K562 (cell line): Measurements from ENCODE around the gene WNK1. TPM values are rescaled to one million over a fixed set of nuclear protein-coding genes. Genes with fewer than 3 reads are reported as not detected.
A peak's percentile ranks its signal among the peaks of the same experiment; 100 is the strongest.

Experiments
- BCOR ChIP-seq: fragments of 450-650 bp; IDR thresholded peaks from 2 replicates; pipeline ENCODE4 v1.6.1; 2016
- CBX3 ChIP-seq, 2 experiments: IDR thresholded peaks; 1 replicate in 1 of 2; 2 replicates in 1 of 2; pipeline ENCODE4 v1.6.1; 2012; ENCODE audit warnings: inconsistent platforms in 2 of 2, low read length in 2 of 2, borderline replicate concordance in 1 of 2, control low read depth in 1 of 2
- CHD7 ChIP-seq: fragments of 200-600 bp; sonication (generic); IDR thresholded peaks from one replicate; pipeline ENCODE4 v1.6.1; 2012; ENCODE audit warnings: mild to moderate bottlenecking, low read depth, low read length, inconsistent platforms
- COPS2 ChIP-seq: fragments of 450-650 bp; conservative IDR thresholded peaks from 2 replicates; pipeline ENCODE4 v1.6.1; 2016; ENCODE audit warnings: mild to moderate bottlenecking, moderate library complexity
- CREB3 ChIP-seq: fragments of 450-650 bp; conservative IDR thresholded peaks from 2 replicates; pipeline ENCODE4 v1.6.1; 2016; ENCODE audit warnings: missing genetic modification characterization, low read depth, mild to moderate bottlenecking, missing compliant biosample characterization, moderate library complexity
- DIDO1 ChIP-seq: fragments of 450-650 bp; IDR thresholded peaks from 2 replicates; pipeline ENCODE4 v1.6.1; 2016; ENCODE audit warnings: low read depth, missing biosample characterization, missing genetic modification characterization
- ESRRA ChIP-seq: fragments of 450-650 bp; IDR thresholded peaks from 2 replicates; pipeline ENCODE4 v1.6.1; 2014; ENCODE audit warnings: low read depth, mild to moderate bottlenecking, moderate library complexity, borderline replicate concordance
- GABPA ChIP-seq: fragments of 200-800 bp; sonication (Bioruptor generic); conservative IDR thresholded peaks from 2 replicates; pipeline ENCODE4 v1.6.1; 2016; ENCODE audit warnings: low read depth, missing genetic modification characterization, missing compliant biosample characterization
- HDAC3 ChIP-seq: fragments of 450-650 bp; IDR thresholded peaks from 2 replicates; pipeline ENCODE4 v1.6.1; 2018; ENCODE audit warnings: borderline replicate concordance, mild to moderate bottlenecking, moderate library complexity; ENCODE audit not compliant: partially characterized antibody
- MYNN ChIP-seq, 2 experiments: sonication (generic); formaldehyde crosslinking in 1 of 2; IDR thresholded peaks; 2 replicates each; pipeline versions ENCODE4 v1.5.0 to v1.6.1; 2016 to 2020; ENCODE audit warnings: antibody characterized with exemption in 1 of 2, missing genetic modification reagents in 1 of 2
- NFE2 ChIP-seq: IDR thresholded peaks from 2 replicates; pipeline ENCODE4 v1.6.1; 2014; ENCODE audit warnings: antibody characterized with exemption, low read depth
- RBM25 ChIP-seq: fragments of 200-400 bp; formaldehyde crosslinking; IDR thresholded peaks from 2 replicates; pipeline ENCODE4 v1.6.1; 2018; ENCODE audit warnings: low read length, low read depth, moderate library complexity; ENCODE audit not compliant: severe bottlenecking
- SMARCC2 ChIP-seq: fragments of 450-650 bp; IDR thresholded peaks from 2 replicates; pipeline ENCODE4 v1.6.1; 2017; ENCODE audit warnings: antibody characterized with exemption, moderate library complexity, mild to moderate bottlenecking, low read depth
- SMC3 ChIP-seq: conservative IDR thresholded peaks from 2 replicates; pipeline ENCODE4 v1.6.1; 2011; ENCODE audit warnings: low read depth, low read length, improper control_type of control experiment; ENCODE audit not compliant: insufficient read depth
- ZNF239 ChIP-seq: fragments of 250-450 bp; sonication (Bioruptor Pico); IDR thresholded peaks from 2 replicates; pipeline ENCODE4 v1.4.0; 2020; ENCODE audit warnings: mild to moderate bottlenecking
- polyA plus RNA-seq, 8 experiments: library from polyadenylated mRNA; depleted of rRNA in 4 of 8; stranded (reverse) in 5 of 8; unstranded in 3 of 8; fragments of >200 nt; fragmentation: Nextera tagmentation in 2 of 8; fragmentation: Illumina TruSeq in 1 of 8; extraction: Ambion mirVana in 2 of 8; extraction: Trizol in 1 of 8; gene quantifications; 2 replicates each; pipeline versions ENCODE4 v1.2.1 to v1.2.3, GENCODE V29; 2011 to 2014; ENCODE audit warnings: inconsistent platforms in 1 of 8, missing spikeins in 1 of 8
- total RNA-seq, 7 experiments: library from RNA; depleted of rRNA in 6 of 7; stranded (reverse); fragments of >200 nt in 6 of 7; fragmentation: Illumina TruSeq in 2 of 7; extraction: Trizol in 2 of 7; gene quantifications; 2 replicates each; pipeline versions ENCODE4 v1.2.1 to v1.2.3, GENCODE V29; 2011 to 2021; ENCODE audit warnings: low replicate concordance in 1 of 7

The WNK1 gene
- total and polyA plus RNA-seq, 9 of the 15 experiments (the other 6 are each of a cell fraction or from before 2014, with no cell fraction given) = 4.3 to 73.9 (median 31.0) TPM

GRCh38 chr12:759628-760027, 7.2 kb downstream of the WNK1 start (continued):
- no peak for TF ChIP-seq CHD7
- no peak for TF ChIP-seq GABPA
- TF ChIP-seq ESRRA = peak; percentile 76
- TF ChIP-seq NFE2 = peak; percentile 39; the same call in 1 of the 2 replicates
- no peak for TF ChIP-seq CBX3 (IDR thresholded peaks at IDR 0.05; ENCODE audit: borderline replicate concordance in 1 of 2, low read length in 2 of 2)
- no peak for TF ChIP-seq SMARCC2
- TF ChIP-seq HDAC3 = no peak
- TF ChIP-seq DIDO1 (tag) = no peak
- TF ChIP-seq ZNF239 (CRISPR knock-in tag) = no peak
- TF ChIP-seq COPS2 = no peak
- no peak for TF ChIP-seq SMC3
- no peak for TF ChIP-seq MYNN (IDR thresholded peaks at IDR 0.05)
- TF ChIP-seq MYNN (CRISPR knock-in tag; IDR thresholded peaks at IDR 0.05) = no peak
- TF ChIP-seq RBM25 = peak; percentile 72
- TF ChIP-seq CREB3 (tag) = no peak
- TF ChIP-seq BCOR = peak; percentile 45; the same call in 1 of the 2 replicates
- TF ChIP-seq, all 486 proteins: peak for 7
